SIG-M5 treated with dmso at 0.1 percent for 504 hours (cell line): ENCODE data around the gene COL28A1.

ENCODE experiments used
- DNase-seq: peaks from one replicate; lab custom pipeline; 2025; ENCODE audit not compliant: unreplicated experiment; lab: John Stamatoyannopoulos, UW

The COL28A1 gene

GRCh38 chr7:7344583-7344982 lies 191.1 kb downstream of the COL28A1 start:
- DNase-seq: no peak

GRCh38 chr7:7335909-7336308 lies 199.8 kb downstream of the COL28A1 start:
- no peak for DNase-seq

DNA sequence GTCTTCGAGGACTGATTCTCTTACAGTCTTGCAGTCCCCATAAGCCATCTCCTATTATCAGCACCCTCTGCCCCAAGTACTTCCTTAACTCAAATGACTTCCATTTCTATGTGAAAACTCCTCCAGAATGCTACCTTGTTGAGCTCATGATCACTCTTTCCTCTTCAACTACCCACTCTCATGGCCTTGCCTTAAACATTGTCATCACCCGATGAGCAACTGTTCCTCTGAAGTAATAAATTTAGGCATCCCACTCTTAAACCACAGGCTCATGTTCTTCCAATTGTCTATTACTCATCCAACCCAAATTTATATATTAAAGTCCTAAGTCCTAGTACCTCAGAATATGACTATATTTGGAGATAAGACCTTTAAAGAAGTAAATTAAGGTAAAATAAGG lies 200.5 kb downstream of the COL28A1 start:
- no peak for DNase-seq

DNA sequence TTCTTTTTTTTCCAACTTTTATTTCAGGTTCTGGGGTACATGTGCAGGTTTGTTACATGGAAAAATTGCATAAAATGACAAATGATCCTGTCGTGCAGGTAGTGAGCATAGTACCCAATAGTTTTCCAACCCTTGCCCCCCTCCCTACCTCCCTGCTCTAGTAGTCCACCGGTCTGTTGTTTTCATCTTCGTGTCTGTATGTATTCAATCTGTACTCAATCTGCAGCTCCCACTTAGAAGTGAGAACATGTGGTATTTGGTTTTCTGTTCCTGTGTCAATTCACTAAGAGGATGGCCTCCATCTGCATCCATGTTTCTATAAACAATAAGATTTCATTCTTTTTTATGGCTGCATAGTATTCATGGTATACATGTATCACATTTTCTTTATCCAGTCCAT lies 202.1 kb downstream of the COL28A1 start:
- DNase-seq: no peak

DNA sequence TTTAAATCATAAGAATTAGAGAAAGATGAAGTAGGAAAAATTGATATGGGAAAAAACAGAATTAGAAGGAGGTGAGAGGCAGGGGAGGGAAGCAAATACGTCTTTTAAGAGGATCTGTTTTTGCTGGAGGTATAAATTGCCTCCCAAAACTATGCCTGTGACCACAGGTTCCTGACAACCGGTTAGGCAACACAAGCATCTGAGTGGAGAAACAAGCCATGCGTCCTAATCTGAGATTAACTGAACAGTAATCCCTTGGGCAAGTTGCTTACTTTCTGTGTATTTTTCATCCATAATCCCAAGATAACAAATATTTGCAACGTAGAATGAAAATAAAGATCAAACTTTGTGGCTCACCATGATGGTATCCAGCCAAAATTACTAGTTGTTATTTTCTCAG lies 204.2 kb downstream of the COL28A1 start:
- DNase-seq: no peak

GRCh38 chr7:7330997-7331396 lies 204.7 kb downstream of the COL28A1 start:
- no peak for DNase-seq

DNA sequence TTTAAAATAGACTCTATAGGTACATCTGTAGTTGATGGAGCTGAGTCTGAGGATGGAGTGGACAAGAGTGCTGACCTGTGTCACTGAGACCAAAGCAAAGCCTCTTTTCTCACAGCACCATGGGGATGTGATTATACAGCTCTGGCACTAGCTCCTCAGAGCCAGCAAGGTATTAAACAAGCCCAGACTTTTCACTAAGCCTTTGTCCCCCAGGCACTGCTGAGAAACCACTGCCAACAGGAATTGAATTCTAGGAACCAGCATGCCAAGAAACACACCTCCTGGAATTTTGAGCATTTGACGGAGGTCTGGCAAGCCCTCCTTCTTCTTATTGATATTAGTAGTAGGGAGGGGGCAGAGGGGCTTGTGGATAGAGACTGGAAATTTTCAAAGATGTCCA lies 206.3 kb downstream of the COL28A1 start:
- DNase-seq: no peak

DNA sequence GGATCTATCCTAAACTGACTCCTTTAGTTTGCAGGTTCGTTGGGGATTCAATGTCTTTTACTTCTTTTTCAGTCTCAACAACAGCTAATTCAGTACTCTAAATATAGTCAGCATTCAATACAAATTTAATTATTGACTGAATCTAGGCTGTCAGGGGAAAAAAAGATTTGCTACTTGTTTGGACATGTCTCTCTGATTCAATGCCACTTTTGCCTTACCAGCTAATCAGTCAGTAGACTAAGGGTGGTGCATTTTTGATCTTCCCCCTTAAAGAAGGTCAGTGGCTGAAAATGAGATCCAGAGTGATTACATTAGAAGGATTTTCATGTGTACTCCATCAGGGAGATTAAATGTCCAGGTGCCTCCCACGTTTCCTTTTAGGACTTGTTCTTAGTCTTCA lies 208.2 kb downstream of the COL28A1 start:
- DNase-seq: no peak

GRCh38 chr7:7324698-7325097 lies 211.0 kb downstream of the COL28A1 start:
- no peak for DNase-seq

DNA sequence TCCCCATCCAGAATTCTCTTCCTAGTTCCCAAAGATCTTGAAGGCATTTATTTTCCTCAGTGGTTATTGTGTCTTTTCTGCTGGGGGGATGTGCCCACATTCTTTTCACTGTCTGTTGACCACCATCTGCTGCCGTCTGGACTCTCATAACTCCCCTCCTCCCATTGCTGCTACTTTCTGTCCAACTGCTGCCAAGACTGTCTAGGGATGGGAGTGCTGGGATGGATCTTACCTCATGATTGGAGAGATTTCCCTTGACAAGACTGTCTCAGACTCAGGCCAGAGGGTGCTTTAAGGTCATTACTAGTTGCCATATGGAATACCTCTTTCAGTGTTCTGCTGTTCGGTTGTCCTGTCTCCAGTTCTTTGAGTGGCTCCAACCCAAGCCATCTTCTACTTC lies 211.8 kb downstream of the COL28A1 start:
- DNase-seq: no peak

- DNase-seq: no peak
Observed at GRCh38 chr7:7323352-7323751, 212.3 kb downstream of the COL28A1 start.

GRCh38 chr7:7321681-7322080 lies 214.0 kb downstream of the COL28A1 start:
- peak; percentile 61 for DNase-seq

GRCh38 chr7:7318601-7319000 lies 217.1 kb downstream of the COL28A1 start:
- DNase-seq: no peak

DNA sequence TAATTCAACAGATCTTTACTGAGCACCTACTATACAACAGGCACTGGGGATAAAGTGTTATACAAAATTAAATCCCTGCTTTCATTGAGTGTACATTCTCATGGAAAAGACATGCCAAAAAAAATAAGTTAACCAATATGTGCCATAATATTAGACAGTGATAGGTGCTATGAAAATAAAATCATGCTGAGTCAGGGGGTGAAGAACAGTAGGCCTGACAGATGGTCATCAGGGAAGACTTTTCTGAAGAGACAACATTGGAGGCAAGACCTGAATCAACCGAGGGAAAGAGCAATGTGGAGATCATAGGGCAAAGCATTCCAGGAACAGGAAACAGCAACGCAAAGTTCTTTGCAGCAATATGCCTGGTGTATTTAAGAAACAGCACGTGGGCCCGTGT lies 217.8 kb downstream of the COL28A1 start:
- no peak for DNase-seq

DNA sequence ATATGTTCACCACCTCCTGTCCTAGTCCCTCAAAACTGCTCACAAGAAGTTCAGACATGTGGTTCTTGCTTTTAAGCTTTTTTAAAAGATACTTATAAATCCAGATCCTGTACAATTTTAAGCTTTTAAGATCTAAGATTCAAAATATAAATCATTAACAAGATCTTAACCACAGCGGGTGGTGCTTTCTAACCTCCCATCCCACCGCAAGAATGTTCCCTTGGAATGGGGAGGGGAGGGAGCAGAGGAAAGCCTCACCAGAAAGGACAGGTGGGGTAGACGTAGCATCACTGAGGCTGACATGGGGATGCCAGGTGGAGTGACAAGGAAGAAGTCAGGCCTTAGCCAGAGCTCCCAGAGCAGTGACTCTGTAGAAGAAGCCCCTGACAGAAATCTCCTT lies 219.8 kb downstream of the COL28A1 start:
- DNase-seq: no peak

- no peak for DNase-seq
Observed at GRCh38 chr7:7312323-7312722, 223.3 kb downstream of the COL28A1 start.

GRCh38 chr7:7311001-7311400 lies 224.7 kb downstream of the COL28A1 start:
- DNase-seq: no peak

- DNase-seq: no peak
Observed at GRCh38 chr7:7309203-7309602, 226.5 kb downstream of the COL28A1 start.
